NCI-H2107 treated with DMSO at 0.1 percent for 48 hours (cell line): ENCODE results near the gene DKK2.
"Not testable (repeated sequence)": the region's sequence is repeated elsewhere in the genome, so short reads cannot be mapped to it uniquely, and the experiment has no call there.

ENCODE experiments used
- DNase-seq: peaks from one replicate; lab custom pipeline; 2025; ENCODE audit not compliant: unreplicated experiment; lab: John Stamatoyannopoulos, UW

DKK2 gene

GRCh38 chr4:106914223-106914622 is 121.9 kb downstream of the DKK2 start:
- no peak for DNase-seq

GRCh38 chr4:106909486-106910188 is 126.5 kb downstream of the DKK2 start:
- no peak for DNase-seq

DNA sequence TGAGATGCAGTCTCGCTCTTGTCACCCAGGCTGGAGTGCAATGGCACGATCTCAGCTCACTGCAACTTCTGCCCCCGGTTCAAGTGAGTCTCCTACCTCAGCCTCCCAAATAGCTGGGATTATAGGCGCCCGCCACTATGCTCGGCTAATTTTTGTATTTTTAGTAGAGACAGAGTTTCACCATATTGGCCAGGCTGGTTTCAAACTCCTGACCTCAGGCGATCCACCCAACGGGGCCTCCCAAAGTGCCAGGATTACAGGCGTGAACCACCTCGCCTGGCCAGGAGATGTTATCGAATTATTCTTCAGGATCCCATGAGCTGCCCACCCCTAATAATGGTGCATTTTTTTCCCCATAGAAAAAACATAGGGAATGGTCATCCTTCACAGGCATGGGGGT is 128.1 kb downstream of the DKK2 start:
- not testable (repeated sequence) for DNase-seq

DNA sequence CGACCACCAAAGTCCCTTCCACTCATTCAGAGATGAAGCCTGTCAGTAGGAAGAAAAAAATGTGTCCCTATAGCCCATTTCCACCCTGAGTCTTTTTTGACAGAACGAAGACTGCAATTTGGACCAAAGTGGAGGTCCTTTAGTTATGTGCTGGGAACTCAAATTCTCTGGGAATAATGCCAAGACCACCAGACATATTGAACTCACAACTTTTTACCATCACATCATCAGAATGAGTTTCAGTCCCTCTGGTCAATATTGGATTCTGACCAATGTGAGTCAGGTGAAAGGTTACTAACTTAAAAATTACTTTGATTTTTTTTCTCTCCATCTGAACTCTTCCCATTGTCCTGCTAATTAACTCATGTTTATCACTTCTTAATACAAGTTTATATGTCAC is 128.9 kb downstream of the DKK2 start:
- DNase-seq = no peak

DNA sequence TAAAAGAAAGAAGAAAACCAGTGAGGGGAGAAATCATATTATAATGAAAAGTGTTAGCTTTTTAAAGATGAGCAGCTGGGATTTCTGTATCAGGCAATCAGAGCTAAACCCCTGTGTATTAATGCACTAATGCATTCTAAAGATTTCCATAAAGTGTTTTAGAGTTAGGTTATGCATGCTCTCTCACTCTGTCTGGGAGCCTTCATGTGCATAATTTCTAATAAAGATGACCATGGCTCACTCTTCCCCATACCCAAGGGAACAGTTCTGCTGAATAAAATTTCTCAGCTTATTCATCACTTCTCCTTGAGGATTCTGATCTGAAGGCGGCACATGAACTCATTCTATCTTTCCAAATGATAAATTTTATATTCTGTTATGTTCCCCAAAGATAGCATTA is 129.4 kb downstream of the DKK2 start:
- no peak for DNase-seq

GRCh38 chr4:106898621-106899230 is 137.4 kb downstream of the DKK2 start:
- no peak for DNase-seq

DNA sequence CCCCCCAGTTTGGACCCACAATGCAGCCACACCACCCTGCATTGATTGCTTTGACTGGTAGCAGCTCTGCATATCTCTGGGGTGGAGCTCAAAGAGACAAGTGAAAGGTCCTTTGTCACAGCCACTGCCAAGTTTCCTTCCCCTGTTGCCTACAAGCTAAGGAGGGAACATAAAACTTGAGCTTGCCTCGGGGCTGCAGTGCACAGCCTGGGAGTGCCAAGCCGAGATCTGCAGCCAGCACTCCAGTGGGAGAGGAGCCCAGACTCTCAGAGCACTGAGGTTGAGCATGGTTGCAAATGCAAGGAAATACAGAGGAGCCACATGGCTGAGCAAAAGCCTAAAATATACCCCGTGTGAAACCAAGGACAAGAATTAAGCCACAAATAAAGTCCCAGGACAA is 142.2 kb downstream of the DKK2 start:
- no peak for DNase-seq

GRCh38 chr4:106893395-106893881 is 142.7 kb downstream of the DKK2 start:
- DNase-seq = no peak

- no peak for DNase-seq
Observed at GRCh38 chr4:106892786-106893185, 143.3 kb downstream of the DKK2 start.

DNA sequence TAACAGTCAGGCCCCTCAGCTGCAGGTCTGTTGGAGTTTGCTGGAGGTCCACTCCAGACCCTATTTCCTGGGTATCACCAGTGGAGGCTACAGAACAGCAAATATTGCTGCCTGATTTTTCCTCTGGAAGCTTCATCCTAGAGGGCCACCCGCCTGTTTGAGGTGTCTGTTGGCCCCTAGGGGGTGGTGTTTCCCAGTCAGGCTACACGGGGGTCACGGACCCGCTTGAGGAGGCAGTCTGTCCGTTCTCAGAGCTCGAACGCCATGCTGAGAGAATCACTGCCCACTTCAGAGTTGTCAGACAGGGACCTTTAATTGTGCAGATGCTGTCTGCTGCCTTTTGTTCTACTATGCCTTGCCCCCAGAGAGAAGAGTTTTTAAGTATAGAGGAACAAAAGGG is 160.8 kb downstream of the DKK2 start:
- DNase-seq = no peak
